ENCODE data around the gene APOA1. TPM values are rescaled to one million over a fixed set of nuclear protein-coding genes. Genes with fewer than 3 reads are reported as not detected.

The APOA1 gene
- total and polyA plus RNA-seq, 10 of the 15 experiments (the other 5 are each of a cell fraction or from before 2014, with no cell fraction given) = 0.10 to 2.4 (median 0.24) TPM; not detected in 3

DNA sequence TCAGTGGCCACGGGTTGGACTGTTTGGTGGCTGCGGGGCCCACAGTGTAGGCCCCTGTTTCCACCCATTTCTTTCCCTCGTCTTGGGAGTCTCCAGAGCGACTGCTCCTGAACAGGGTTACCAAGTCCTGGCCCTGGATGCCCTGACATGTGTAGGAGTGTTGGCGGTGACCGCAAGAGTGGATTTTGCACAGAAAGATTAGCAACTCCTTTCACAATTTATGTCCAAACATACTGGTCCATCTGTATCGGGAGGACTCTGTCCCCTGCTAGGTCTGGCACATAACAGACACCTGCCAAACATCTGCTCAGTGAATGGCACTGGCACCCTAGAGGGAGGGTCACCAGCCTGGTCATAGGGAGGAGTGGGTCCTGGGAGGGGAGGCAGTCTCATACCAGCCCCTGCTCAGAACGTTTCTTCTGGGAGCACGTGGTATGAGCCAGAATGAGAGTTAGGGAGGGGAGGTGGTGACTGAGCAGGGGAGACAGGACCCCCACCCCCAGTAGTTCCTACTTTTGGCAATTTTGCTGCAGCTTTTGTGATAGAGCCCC is 3.4 kb upstream of the APOA1 start:
- no peaks in the 10 kb centered on the region for H3K9me3 ChIP-seq (replicated peaks; ENCODE audit: control insufficient read depth, insufficient read depth, low read length)
- H3K4me1 ChIP-seq (ENCODE audit: control insufficient read depth, insufficient read depth, low read length) = 0 out of 2 replicates have a peak, but pooled peaks cover under 1% of the 10 kb centered on the region
- H3K36me3 ChIP-seq (ENCODE audit: control insufficient read depth in 2 of 2, insufficient read depth in 2 of 2, low read length in 1 of 2) = peaks cover 0 to 10% of the 10 kb centered on the region in 2 experiments; a peak in 1 of 4 replicates
- WGBS (ENCODE audit: insufficient coverage, insufficient replicate concordance, low lambda C conversion rate, missing lambda C conversion rate) = 59% methylated on average over 9 of the region's 9 CpGs
- ChIA-PET CTCF (interaction anchor here (1.3 kb wide), 1 partner anchor 14 kb away, joined by 3 read pairs; no protein-coding TSS in a partner anchor), RAD21 (ENCODE audit: unreplicated experiment) (no interaction called here), POLR2A (no interaction called here), SMC1A (ENCODE audit: uncharacterized antibody, unreplicated experiment) (interaction anchor here (2.5 kb wide), 1 partner anchor 12 kb away, joined by 9 read pairs; no protein-coding TSS in a partner anchor)
- no peaks in the 10 kb centered on the region for H3K27me3 ChIP-seq (replicated peaks in 1 of 2; ENCODE audit: control insufficient read depth in 2 of 2, insufficient read depth in 2 of 2, low read length in 1 of 2)
- TF ChIP-seq MTA2 (IDR thresholded peaks at IDR 0.05; ENCODE audit: low read depth) = no peak
- no peak for TF ChIP-seq CBX3 (IDR thresholded peaks at IDR 0.05; ENCODE audit: borderline replicate concordance, low read depth)
- TF ChIP-seq ZSCAN29 (IDR thresholded peaks at IDR 0.05) = no peak
- TF ChIP-seq GATAD2B (conservative IDR thresholded peaks at IDR 0.05; ENCODE audit: low read depth) = no peak
- TF ChIP-seq TCF7 (IDR thresholded peaks at IDR 0.05; ENCODE audit: borderline replicate concordance) = no peak
- no peak for TF ChIP-seq EED (IDR thresholded peaks at IDR 0.05; ENCODE audit: low read depth)
- TF ChIP-seq, protein P1, sequence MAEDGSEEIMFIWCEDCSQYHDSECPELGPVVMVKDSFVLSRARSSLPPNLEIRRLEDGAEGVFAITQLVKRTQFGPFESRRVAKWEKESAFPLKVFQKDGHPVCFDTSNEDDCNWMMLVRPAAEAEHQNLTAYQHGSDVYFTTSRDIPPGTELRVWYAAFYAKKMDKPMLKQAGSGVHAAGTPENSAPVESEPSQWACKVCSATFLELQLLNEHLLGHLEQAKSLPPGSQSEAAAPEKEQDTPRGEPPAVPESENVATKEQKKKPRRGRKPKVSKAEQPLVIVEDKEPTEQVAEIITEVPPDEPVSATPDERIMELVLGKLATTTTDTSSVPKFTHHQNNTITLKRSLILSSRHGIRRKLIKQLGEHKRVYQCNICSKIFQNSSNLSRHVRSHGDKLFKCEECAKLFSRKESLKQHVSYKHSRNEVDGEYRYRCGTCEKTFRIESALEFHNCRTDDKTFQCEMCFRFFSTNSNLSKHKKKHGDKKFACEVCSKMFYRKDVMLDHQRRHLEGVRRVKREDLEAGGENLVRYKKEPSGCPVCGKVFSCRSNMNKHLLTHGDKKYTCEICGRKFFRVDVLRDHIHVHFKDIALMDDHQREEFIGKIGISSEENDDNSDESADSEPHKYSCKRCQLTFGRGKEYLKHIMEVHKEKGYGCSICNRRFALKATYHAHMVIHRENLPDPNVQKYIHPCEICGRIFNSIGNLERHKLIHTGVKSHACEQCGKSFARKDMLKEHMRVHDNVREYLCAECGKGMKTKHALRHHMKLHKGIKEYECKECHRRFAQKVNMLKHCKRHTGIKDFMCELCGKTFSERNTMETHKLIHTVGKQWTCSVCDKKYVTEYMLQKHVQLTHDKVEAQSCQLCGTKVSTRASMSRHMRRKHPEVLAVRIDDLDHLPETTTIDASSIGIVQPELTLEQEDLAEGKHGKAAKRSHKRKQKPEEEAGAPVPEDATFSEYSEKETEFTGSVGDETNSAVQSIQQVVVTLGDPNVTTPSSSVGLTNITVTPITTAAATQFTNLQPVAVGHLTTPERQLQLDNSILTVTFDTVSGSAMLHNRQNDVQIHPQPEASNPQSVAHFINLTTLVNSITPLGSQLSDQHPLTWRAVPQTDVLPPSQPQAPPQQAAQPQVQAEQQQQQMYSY (CRISPR knock-in tag; IDR thresholded peaks at IDR 0.05) = no peak
- TF ChIP-seq TAF1 (IDR thresholded peaks at IDR 0.05; ENCODE audit: borderline replicate concordance, low read depth, low read length) = no peak
- no peak for TF ChIP-seq DPF2 (IDR thresholded peaks at IDR 0.05)
- no peak for TF ChIP-seq ASH2L (IDR thresholded peaks at IDR 0.05; ENCODE audit: borderline replicate concordance, low read depth)
- TF ChIP-seq CHD2 (IDR thresholded peaks at IDR 0.05; ENCODE audit: borderline replicate concordance, low read depth, low read length) = no peak
- TF ChIP-seq BRCA1 (IDR thresholded peaks at IDR 0.05; ENCODE audit: low read depth, low read length) = no peak
- H3K4me3 ChIP-seq = no peak overlapping the region
- no TSS peak for BruUV-seq (replicated peaks)
- no peak for DNase-seq (ENCODE audit: low read depth, low spot score)
- H3K27ac ChIP-seq (ENCODE audit: control insufficient read depth, insufficient read depth) = no peak overlapping the region
- H4K20me1 ChIP-seq (ENCODE audit: control insufficient read depth, insufficient read depth) = no peaks in the 10 kb centered on the region
- no peak for FAIRE-seq
- no peak overlapping the region for H3K4me2 ChIP-seq (ENCODE audit: control insufficient read depth, insufficient read depth)
- H2AFZ ChIP-seq (ENCODE audit: control insufficient read depth, low read depth, low read length) = no peak overlapping the region
- in situ Hi-C loops (cut with MboI) (no loop called here), intact Hi-C loops (cut with micrococcal nuclease; ENCODE audit: unreplicated experiment) (no loop called here)
- ATAC-seq = no peak
- H3K9ac ChIP-seq (ENCODE audit: control insufficient read depth, insufficient read depth, low read length) = no peak overlapping the region
- H3K79me2 ChIP-seq (ENCODE audit: control insufficient read depth, insufficient read depth, low read length) = no peaks in the 10 kb centered on the region
